Activated CD4-positive, alpha-beta T cell treated with anti-CD3 and anti-CD28 coated beads, Interleukin-10, Interleukin-2, amounts not matched to agents 100 ng/mL and 50 ng/mL, durations not matched to agents 16 hours and 8 hours (primary cell): ENCODE data around the gene SNCAIP.

Experiments
- DNase-seq: peaks from one replicate; pipeline ENCODE4 v3.0.0-alpha.2; 2020

The SNCAIP gene

GRCh38 chr5:122430319-122430586, 118.2 kb downstream of the SNCAIP start:
- DNase-seq: no peak

- no peak for DNase-seq
Measured at GRCh38 chr5:122431298-122431697, 119.3 kb downstream of the SNCAIP start.

- DNase-seq: no peak
Measured at GRCh38 chr5:122434205-122434970, 122.4 kb downstream of the SNCAIP start.

- no peak for DNase-seq
Measured at GRCh38 chr5:122435234-122435633, 123.2 kb downstream of the SNCAIP start.

- no peak for DNase-seq
Measured at GRCh38 chr5:122435761-122436160, 123.7 kb downstream of the SNCAIP start.

GRCh38 chr5:122436615-122437014, 124.6 kb downstream of the SNCAIP start:
- DNase-seq: no peak

GRCh38 chr5:122439645-122440044, 127.6 kb downstream of the SNCAIP start:
- no peak for DNase-seq

- DNase-seq: no peak
Measured at GRCh38 chr5:122442938-122443337, 130.9 kb downstream of the SNCAIP start.

- no peak for DNase-seq
Measured at GRCh38 chr5:122444411-122444810, 132.4 kb downstream of the SNCAIP start.

- no peak for DNase-seq
Measured at GRCh38 chr5:122445070-122445469, 133.0 kb downstream of the SNCAIP start.

- no peak for DNase-seq
Measured at GRCh38 chr5:122447072-122447471, 135.0 kb downstream of the SNCAIP start.

- no peak for DNase-seq
Measured at GRCh38 chr5:122447879-122448278, 135.8 kb downstream of the SNCAIP start.

- no peak for DNase-seq
Measured at GRCh38 chr5:122454541-122454940, 142.5 kb downstream of the SNCAIP start.

GRCh38 chr5:122455939-122456338, 143.9 kb downstream of the SNCAIP start:
- no peak for DNase-seq

- no peak for DNase-seq
Measured at GRCh38 chr5:122457178-122457826, 145.3 kb downstream of the SNCAIP start.

GRCh38 chr5:122458278-122458872, 146.3 kb downstream of the SNCAIP start:
- peak; percentile 11 for DNase-seq

- no peak for DNase-seq
Measured at GRCh38 chr5:122462486-122462885, 150.4 kb downstream of the SNCAIP start.

GRCh38 chr5:122463221-122463620, 151.2 kb downstream of the SNCAIP start:
- no peak for DNase-seq

- DNase-seq: no peak
Measured at GRCh38 chr5:122464191-122464590, 152.2 kb downstream of the SNCAIP start.

- no peak for DNase-seq
Measured at GRCh38 chr5:122465031-122465577, 153.1 kb downstream of the SNCAIP start.

- DNase-seq: no peak
Measured at GRCh38 chr5:122465994-122466393, 154.0 kb downstream of the SNCAIP start.

- DNase-seq: no peak
Measured at GRCh38 chr5:122468351-122469116, 156.5 kb downstream of the SNCAIP start.

- DNase-seq: no peak
Measured at GRCh38 chr5:122469384-122469919, 157.4 kb downstream of the SNCAIP start.
